HuH-7.5 (cell line): ENCODE measurements around the gene FCGR1A.
"Not testable (repeated sequence)": the region's sequence is repeated elsewhere in the genome, so short reads cannot be mapped to it uniquely, and the experiment has no call there.

Experiments used
- DNase-seq: peaks from one replicate; pipeline ENCODE4 v3.0.0; 2011; ENCODE audit warnings: low spot score

FCGR1A gene

DNA sequence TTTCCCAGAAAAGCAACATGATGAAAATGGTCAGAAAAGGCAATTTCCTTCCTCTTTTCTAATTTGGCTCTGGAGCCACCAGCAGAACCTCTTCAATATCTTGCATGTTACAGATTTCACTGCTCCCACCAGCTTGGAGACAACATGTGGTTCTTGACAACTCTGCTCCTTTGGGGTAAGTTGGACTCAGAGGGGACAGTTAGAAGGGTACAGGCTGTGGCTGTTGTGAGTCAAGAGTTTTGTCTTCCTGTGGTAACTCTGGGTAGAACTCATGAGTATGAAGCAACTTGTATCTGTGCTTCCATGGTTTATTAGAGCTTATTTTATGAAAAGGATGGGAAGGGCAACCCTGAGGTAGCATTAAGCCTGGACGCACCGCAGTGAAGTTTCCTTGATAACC, at the start of gene FCGR1A:
TSS of gene FCGR1A (plus strand) at position 95 of the 400 bp plus-strand sequence. CDS start at position 145, 50 bp downstream.
- not testable (repeated sequence) for DNase-seq

- DNase-seq: not testable (repeated sequence)
Observed at GRCh38 chr1:149732781-149733180, 49.7 kb upstream of the FCGR1A start.

DNA sequence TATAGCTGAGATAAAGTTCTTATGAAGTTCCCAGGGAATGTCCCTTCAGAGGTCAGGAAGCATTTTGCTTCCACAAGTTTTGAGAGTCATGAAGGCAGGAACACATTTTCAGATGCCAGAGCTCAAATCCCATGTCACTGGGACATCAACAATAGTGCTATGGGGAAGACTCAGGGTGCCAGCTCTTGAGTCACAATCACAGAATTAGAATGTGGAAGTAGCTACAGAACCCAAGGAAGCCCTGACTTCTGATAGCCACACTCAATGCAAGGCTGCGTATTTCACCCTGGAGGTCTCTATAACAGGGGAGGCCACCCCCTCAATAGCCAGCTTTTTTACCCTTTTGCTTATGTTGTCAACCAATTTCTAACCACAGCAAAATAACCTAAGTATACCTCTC, 47.8 kb upstream of the FCGR1A start:
- DNase-seq: not testable (repeated sequence)

GRCh38 chr1:149740148-149740581, 42.3 kb upstream of the FCGR1A start:
- DNase-seq: not testable (repeated sequence)

- DNase-seq: not testable (repeated sequence)
Observed at GRCh38 chr1:149740590-149741230, 41.8 kb upstream of the FCGR1A start.

DNA sequence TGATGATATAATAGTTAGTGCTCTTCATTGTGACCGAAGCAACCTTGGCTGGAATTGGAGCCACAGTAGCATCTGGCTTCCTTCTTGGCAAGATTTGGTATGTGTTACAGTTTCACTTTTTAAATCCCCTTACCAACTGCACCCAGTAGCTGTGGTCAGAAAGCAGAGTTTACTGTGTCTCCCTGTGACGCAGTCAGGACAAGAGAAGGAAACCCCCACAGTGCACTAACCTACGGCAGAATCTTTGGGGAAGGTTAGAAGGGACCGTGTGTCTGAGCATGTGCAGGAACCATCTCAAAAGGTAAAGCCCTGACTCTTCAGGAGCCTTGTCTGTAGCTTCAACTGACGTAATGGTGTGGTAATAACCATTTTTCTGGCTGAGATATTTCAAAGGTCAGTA, 40.6 kb upstream of the FCGR1A start:
- DNase-seq: not testable (repeated sequence)

- DNase-seq: not testable (repeated sequence)
Observed at GRCh38 chr1:149746463-149747356, 35.8 kb upstream of the FCGR1A start.

DNA sequence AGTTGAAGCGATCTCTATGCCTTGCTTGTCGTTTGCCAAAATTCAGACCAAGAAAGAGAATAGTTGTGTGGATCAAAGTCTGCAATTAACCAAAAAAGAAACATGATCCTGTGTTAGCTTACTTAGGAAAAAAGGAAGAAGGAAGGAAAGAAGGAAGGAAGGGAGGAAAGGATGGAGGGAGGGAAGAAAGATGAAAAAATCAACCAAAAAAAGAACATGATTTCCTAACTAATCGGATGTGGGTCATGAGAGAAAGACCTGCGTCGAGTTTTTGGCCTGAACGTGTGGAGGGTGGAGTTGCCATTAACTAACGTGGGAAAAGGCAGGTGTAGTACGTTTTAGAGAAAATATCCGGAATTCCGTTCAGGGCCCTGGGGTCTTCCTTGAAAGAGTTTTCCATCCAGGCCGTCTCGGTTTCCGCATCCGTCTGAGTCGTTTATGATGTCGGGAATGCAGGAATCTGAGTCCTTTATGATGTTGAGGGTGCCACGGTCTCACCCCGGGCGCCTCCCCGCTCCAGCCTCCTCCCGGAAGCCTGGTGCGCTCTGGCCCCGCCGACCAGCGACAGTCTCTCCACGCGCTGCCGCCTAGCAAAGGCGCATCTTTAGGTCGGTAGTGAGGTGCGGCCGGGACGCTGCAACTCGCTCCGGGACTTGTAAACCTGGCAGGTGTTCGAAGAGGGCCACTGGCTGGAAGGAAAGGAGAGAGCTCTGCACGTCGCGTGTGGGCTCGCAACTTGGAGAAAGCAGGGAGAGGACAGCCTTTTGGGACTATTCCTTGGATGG, 34.9 kb upstream of the FCGR1A start:
- not testable (repeated sequence) for DNase-seq

DNA sequence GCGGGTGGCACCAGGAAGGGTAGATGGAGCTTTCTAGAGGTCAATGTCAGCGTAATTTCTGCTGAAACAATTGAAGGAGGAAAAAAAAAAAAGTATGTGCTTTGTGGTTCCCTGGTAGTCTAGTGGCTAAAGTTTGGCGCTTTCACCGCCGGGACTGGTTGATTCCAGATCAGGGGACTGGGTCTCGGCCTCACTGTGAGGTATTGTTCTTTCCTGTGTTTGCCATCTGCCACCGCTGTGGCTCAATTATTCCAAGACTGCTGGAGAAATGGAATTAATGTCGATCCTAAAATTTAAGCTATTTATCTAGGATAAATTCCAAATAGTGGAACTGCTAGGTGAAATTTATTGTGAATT, 34.4 kb upstream of the FCGR1A start:
- DNase-seq: not testable (repeated sequence)

DNA sequence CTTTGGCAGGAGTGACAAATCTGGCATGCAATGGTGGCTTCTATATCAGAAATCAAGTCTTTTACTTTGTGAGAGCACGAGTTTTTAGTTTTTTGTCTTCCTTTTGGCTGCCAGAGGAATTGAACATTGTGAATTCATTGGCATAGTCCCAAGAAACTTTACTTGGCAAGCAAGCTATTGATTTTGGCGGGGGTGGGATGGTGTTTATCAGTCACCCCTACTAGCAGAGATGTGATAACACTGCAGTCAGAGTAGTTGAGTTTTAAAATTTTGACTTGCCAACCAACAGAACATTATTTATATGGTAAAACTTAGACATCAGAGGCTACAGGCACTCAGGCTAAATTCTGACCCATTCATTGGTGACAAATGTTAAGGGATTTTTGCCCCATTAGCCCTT, 31.9 kb upstream of the FCGR1A start:
- not testable (repeated sequence) for DNase-seq

- DNase-seq: not testable (repeated sequence)
Observed at GRCh38 chr1:149752186-149752585, 30.3 kb upstream of the FCGR1A start.

DNA sequence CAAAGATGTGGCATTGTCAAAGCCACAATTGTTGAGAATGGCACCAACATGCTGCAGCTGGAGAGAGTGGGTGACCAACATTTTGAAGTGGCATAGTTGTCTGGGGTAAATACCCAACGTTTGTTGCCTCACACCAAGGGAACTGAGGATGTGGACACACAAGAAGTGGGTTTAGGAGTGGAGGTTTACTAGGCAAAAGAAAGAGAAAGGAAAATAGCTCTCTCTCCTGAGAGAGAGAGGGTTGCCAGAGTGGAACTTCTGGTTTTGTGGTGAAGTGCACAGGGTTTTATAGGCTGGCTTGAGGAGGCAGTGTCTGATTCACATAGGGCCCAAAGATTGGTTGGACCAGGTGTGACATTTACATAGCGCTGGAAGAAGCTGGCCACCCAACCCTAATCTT, 29.0 kb upstream of the FCGR1A start:
- not testable (repeated sequence) for DNase-seq

DNA sequence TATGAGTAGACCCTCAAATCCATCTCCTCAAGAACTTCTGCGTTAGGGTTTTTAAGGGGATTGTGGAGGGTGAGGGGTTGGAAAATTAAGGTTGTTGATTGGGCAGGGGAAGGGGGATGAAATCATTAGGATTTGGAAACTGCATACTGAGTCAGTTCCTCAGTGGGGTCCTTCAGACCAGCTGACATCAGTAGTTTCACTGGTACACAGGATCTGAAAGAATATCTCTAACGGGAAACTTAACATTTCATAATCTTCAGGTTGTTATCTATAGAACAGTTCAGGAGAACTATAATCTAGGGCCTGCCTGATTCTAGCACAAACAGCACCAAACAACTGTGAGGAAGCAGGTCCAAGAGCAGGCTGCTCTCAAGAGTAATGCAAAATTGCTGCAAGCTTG, 27.2 kb upstream of the FCGR1A start:
- not testable (repeated sequence) for DNase-seq

DNA sequence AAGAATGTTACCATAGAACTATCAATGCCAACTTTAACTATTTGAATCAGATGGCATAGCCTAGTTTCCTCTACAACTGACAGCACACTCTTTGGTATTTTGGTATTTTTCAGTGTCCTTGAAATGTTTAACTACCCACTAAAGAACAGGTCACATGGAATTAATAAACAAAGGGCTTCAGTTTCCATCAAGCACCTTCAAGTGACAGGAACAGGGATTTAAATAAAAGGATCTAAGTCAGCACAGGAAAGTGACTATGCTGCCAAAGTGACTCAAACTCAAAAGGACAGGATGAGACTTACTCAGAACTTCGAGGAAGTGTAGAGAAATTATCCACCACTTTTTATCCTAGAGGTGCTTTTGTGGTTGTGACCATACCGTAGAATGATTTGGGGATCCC, 20.2 kb upstream of the FCGR1A start:
- not testable (repeated sequence) for DNase-seq

DNA sequence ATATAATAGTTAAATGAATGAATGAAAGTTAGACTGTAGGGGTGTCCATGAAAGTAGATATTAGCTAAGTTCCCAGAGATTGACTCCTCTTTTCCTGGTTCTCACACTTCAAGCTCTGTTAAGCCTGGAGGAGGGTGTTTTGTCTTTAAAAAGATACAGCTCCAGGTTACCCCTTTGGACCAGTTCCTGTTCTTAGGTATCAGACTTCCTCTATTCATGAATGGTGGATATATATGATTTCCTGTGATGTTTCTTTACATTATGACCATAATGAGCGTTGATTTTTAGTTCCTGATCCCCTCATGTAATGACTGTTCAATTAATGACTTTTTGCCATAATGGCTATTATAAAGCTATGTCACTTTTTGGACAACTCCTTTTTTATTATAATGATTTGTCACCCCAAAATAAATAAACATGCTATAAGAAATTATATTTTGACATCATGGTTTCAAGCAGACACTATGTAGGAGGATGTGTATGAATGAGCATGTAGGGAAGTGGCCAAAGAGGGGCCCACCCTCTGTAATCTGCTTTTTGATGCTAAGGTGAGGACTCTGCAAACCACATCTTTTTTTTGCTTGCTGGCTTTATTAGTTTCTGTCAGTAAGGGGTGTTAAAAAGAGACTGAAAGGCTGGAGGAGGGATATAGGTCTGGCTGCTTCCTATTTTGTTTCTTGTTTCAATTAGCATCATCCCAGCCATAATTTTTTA, 18.2 kb upstream of the FCGR1A start:
- DNase-seq: not testable (repeated sequence)

GRCh38 chr1:149766241-149766640, 16.3 kb upstream of the FCGR1A start:
- DNase-seq: not testable (repeated sequence)

GRCh38 chr1:149769216-149769615, 13.3 kb upstream of the FCGR1A start:
- not testable (repeated sequence) for DNase-seq

- not testable (repeated sequence) for DNase-seq
Observed at GRCh38 chr1:149770661-149771060, 11.8 kb upstream of the FCGR1A start.

GRCh38 chr1:149771653-149772425, 10.7 kb upstream of the FCGR1A start:
- not testable (repeated sequence) for DNase-seq

- not testable (repeated sequence) for DNase-seq
Observed at GRCh38 chr1:149775510-149776147, 6.9 kb upstream of the FCGR1A start.
